ENCODE measurements around the gene EOLA2.
"Not testable (repeated sequence)": the region's sequence is repeated elsewhere in the genome, so short reads cannot be mapped to it uniquely, and the experiment has no call there.

EOLA2 gene

DNA sequence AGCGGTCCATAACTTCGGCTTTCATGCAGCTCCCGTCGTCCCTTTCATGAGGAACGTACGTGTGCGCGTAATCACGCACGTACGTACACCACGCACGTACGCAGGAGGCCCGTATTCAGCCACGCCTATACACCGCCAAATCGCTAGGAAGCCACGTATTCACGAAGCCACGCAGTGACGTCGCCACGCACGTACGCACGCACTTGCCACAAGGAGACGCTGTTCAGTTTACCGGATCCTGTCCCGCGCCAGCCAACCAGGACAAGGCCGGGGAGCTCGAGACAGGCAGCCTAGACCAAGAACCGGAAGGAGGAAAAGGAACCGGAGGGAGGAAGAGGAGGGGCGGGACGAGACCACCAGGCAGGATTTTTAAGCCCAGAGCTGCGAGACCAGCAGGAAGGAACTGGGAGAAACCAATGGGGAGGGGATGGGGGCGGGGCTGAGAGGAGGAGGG is at the start of gene EOLA2:
Gene EOLA2, minus strand, starts transcription at position 65 of the 454 bp plus-strand sequence. CDS start 4,617 bp downstream, outside the sequence.
- DNase-seq, result peak; percentile 94

DNA sequence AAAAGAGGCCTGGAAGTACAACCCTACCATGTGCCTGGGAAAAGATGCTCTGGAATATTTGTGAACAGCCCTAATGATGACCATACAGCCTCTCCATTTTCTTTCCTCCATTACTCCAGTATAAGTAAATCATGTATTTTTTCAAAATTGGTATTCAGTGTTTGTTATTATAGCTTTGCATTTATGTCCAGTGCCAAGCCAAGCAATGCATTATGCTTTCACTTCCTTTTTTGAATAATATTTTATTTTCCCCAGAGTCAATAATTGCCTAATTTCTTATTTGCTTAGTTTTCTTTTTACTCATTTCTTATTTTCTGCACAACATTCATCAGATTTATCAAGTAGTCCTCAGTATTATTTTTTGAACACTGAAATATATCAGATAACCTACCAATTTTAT is 49.3 kb upstream of the EOLA2 start:
- no peak for DNase-seq

DNA sequence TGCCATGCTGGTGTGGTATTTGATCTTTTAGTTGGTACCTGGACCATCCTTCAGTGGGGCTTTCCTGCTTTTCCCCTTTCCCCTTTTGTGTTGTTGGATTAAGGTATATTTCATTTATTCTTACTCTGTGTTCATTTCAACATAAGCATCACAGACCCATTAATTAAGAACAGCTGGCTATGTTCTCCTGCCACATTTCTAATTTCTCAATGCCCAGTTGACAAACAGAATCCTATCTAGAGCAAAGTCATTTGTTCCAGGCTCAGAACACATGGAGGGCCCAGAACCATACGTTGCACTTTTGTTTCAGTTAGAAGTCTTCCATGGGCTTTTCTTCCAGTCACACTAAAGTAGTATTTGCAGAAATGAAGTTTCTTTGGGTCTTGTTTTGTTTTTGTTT is 46.1 kb upstream of the EOLA2 start:
- no peak for DNase-seq

DNA sequence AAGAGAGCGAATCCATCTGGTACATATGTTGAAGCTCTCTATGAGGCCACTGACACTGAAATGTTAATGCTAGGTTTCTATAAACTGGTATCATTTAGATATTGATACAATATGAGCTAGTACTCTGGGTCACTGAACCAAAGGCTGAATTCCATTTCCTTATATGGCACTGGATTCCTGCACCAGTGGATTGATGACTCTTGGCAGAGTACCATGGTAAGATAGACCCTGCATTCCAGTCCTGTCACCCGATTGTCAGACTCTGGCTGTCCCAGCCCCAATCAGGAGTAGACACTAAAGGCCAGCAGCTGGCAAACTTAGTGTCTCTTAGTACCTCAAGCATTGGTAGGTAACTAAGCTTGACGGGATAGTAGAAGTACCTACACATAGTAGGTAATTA is 44.0 kb upstream of the EOLA2 start:
- DNase-seq, result no peak

DNA sequence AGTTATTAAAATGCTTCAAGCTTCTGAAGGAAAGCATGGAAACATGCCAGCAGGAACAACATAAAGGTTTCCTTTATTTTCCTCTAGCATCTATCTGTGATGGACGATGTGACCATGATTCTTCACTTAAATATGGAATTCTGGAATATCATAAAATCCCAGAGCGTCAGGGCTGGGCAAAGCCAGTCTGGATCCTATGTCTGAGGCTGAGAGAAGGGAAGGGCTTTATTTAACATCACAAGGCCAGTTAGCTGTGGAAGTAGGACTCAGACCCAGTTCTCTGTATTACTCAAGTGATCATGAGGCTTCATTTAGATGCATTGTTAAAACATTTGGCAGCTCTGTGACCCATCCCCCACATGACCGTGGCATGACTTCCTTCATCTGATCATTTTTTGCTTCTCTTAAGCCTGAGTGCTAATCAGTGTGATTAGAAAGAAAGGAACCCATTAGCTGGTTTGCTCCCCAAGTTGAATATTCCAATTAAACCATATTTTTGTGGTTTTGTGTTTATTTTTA is 40.9 kb upstream of the EOLA2 start:
- DNase-seq, result no peak

DNA sequence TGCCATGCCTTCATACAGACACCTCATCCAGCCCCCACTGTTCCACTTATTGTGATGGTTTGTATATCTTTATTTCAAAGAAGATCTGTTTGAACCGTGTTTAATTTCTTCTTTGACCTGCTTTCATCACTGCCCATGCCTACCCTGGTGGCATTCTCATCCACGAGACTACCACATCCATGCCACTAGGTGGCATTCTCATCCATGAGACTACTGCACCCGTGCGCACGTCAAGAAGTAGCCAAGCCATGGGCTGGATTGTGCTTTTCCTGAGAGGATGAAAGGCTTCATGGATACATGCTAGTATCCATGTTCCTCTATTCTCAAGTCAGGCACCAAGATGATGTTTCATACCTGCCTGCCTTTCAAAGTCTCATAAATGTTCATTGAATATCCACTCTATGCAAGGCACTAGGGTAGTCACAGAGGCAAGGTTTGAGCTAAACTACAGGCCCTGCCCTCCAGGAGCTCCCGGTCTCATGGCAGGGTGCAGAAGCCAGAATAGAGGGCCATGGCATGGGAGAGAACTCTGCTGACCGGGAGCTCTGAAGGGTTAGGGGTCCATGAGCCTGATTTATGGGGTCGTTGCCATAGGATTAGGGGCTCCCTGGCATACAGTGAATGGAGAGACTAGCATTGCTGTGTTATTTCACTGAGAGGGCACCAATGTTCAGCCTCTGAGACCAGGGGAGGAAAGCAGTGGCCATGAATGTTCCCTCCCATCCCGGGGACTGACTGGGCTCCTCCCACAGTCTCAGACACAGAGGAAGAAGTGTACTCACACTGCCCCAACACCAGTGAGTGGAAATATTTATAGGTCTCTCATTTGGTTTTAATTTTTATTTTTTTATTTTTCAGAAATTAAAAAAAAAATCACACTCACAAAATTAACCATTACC is 24.8 kb upstream of the EOLA2 start:
- peak; percentile 20 for DNase-seq

GRCh38 chrX:149962010-149962409 is 23.7 kb upstream of the EOLA2 start:
- no peak for DNase-seq

DNA sequence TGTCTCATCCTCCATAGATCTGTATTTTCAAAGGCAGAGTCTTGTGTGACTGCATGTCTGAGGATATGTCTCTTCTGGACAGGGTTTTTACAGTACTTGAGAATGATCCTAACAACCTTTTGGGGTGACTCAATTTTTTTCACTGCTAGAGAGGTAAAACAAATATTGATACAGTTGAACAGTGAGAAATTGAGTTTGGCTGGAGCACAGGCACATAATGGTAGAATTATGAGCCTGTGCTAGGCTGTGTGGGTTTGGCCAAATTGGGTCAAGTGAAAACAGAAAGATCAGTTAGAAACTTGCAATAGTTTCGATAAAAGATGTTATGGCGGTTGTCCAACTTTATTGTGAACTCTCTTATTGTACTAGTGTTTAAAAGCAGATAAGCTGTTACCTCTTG is 23.3 kb upstream of the EOLA2 start:
- DNase-seq, result no peak

DNA sequence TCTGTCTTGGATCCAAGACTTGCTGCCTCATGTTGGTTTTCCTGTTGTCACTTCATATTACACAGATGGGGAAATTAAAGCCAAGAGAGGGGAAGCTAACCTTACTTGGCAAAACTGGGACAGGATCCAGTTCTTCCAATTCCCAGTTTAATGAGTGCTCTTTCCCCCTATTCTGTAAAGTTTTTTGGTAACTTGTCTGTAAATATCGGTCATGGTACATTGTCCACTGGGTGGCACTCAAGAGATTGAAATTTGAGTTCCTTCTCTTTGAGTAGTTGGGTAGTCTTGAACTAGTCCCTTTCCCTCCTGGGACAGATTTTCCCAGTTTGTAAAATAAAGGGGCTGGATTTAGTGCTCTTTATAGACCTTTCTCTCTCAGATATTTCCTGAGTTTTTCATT is 12.4 kb upstream of the EOLA2 start:
- DNase-seq, result peak; percentile 14

DNA sequence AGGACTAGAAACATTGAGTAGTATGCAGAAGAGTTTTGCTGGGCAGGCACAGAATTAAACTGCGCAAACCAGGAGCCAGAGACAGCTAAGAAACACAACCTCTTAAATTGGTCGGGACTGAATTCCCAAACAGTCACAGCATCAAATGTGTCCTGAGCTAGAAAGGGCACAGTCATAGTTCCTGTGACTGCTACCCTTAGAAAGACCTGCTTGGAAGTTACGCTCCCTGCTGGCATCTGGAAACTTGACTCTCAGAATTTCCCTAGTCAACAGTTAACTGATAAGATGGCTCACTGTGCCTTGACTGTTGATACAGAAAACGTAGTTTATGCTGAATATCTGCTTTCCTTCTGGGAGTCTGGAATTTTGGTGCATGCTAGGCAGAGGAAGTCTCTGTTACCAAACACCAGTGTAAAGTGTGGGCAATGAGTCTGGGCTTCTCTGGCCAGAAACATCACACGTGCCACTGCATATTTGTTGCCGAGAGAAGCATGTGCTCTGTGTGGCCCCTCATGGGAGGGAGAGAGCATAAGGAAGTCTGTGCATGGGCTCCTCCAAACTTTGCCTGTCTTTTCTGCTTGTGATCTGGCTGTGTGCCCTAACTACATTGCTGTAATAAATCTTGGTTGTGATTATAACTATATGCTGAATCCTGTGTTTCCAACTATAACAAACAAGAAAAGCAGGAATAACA is 11.6 kb upstream of the EOLA2 start:
- no peak for DNase-seq

GRCh38 chrX:149948016-149948415 is 9.7 kb upstream of the EOLA2 start:
- no peak for DNase-seq

DNA sequence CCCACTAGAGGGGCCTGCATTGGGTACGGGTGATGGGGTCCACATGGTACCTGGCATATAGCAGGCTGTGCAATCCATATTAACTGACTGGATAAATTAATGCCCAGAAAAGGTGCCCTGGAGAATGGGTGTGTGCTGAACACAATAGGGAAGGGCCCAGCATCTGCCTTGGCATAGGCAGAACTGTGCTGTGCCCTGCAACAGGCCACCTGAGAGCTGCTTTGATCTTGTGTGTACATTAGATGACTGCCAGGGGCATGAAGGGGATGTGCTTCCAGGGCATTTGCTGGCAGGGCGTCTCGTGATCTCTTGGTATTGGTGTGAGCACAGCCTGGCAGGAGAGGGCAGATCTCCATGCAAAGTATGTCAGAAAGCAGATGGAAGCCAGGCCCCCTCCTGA is 8.6 kb upstream of the EOLA2 start:
- DNase-seq, result not testable (repeated sequence)

DNA sequence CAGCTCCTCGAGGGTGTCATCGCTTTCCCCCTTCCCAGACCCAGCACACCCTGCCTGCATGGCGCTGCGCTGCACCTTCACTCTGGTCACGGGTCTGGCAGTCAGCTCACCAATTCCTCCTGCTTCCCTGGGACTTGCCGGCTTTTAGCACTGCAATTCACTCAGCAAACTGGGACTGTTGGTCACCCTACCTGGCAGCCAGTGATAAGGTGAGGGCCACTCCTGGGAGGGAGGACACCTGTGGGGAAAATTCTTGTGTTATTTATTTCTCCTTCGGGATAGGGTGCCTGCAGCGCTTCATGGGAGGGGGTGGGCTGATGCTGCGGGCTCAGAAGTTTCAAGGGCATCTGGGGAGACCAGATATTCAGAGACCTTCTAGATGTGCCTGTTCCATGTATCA is 7.5 kb upstream of the EOLA2 start:
- not testable (repeated sequence) for DNase-seq

GRCh38 chrX:149945087-149945670 is 6.9 kb upstream of the EOLA2 start:
- not testable (repeated sequence) for DNase-seq

GRCh38 chrX:149940674-149941024 is 2.4 kb upstream of the EOLA2 start:
- not testable (repeated sequence) for DNase-seq

- peak; percentile 94 for DNase-seq
These were observed 1.8 kb upstream of the EOLA2 start for GRCh38 chrX:149939905-149940673.

DNA sequence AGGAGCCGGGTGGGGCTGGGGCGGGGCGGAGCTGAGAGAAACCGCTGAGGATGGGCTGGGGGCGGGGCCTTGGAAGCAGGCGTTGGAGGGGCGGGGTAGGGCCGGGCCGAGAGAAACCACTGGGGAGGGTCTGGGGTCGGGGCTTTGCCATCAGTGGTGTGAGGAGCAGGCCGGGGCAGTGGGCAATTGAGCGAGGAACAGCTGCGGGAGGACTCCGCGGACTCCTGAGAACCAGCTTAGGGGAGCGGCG is 1.3 kb upstream of the EOLA2 start:
- DNase-seq, result no peak

- DNase-seq, result peak; percentile 91
These were observed 777 bp upstream of the EOLA2 start for GRCh38 chrX:149938881-149939654.

- DNase-seq, result peak; percentile 19
These were observed 342 bp downstream of the EOLA2 start for GRCh38 chrX:149937871-149938426.

DNA sequence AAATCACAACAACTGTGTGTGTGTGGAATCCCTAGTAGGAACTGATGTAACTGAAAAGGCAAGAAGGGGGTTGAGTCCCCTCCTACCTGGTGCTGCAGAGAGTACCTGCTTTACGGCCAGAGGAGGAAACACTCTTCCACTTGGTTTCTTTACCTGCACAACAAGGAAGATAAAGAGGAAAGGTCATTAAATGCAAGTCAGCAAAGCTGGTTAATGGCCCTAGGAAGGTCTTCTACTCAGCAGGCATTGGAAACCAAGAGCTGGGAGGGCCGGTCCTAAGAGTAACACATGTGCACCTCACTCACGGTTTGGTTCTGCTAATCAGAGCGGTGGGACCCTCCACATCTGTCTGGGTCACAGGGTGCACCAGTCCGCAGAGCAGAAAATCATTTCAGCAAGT is 963 bp downstream of the EOLA2 start:
- DNase-seq, result not testable (repeated sequence)

DNA sequence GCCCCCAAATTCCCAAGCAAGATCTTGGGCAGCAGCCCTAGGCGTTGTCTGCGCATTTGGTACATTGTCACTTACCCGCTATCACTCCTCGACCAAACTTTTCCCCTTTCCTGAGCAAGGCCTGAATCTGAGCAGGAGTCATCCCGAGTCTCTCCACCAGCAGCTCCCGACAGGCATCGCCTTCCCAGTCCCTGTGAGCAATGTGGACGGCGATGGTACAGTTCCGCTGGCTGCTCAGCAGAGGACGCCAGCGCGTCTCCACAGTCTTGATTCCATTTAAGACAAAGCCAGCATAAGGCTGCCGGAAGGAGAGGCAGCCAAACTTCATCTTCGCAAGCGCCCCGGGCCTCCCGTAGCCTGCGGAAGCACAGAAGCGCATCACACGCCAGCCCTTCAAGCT is 4.7 kb downstream of the EOLA2 start:
- not testable (repeated sequence) for DNase-seq

DNA sequence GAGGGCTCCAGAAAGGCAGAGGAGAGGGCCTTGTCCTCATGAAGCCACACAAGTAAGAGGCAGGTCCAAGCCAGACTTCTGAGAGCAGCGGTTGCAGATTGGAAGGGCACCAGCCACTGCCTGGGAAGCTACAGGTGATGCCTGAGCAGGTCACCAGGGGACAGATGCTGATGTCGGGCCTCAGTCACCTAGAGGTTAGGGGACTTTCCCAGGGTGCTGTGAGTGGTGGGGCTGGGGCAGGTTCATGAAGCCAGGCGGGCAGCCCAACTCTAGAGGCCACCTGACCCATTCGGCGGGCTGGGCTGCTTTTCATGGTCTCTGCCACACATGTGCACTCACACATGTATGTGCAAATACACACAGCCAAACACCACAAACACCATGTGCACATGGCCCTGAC is 5.3 kb downstream of the EOLA2 start:
- not testable (repeated sequence) for DNase-seq

Data from CD4-positive, alpha-beta T cell treated with Interleukin-12 subunit alpha and Interleukin-12 subunit beta, for 1 hour (primary cell).